HEK293 (cell line): Measurements from ENCODE around the gene OPN5.
"Not testable (repeated sequence)": the region's sequence is repeated elsewhere in the genome, so short reads cannot be mapped to it uniquely, and the experiment has no call there.

Source experiments
- CTCF ChIA-PET: fragments of 350-600 bp; formaldehyde crosslinking; extraction: SDS; loops from one replicate; lab custom pipeline; 2021; ENCODE audit warnings: antibody characterized with exemption; lab: Yijun Ruan, JAX
- POLR2A ChIA-PET: fragments of 300-600 bp; formaldehyde crosslinking; extraction: SDS; loops from one replicate; lab custom pipeline; 2020; ENCODE audit warnings: antibody characterized with exemption, inconsistent platforms; lab: Yijun Ruan, JAX
- H3K27ac ChIP-seq: fragments of 200-500 bp; sonication (Bioruptor generic); 2 replicates; pipeline ENCODE4 v1.5.1; 2014; ENCODE audit warnings: low read depth, low read length, control low read depth, inconsistent platforms; ENCODE audit errors: extremely low read depth
- H3K36me3 ChIP-seq, 2 experiments: fragments of 200-500 bp in 1 of 2; sonication (Bioruptor generic) in 1 of 2; 1 replicate in 1 of 2; 2 replicates in 1 of 2; pipeline ENCODE4 v1.5.1; 2014 to 2017; ENCODE audit warnings: inconsistent platforms in 2 of 2, low read length in 2 of 2; ENCODE audit not compliant: control insufficient read depth in 2 of 2, insufficient read depth in 1 of 2
- H3K4me1 ChIP-seq: fragments of 200-500 bp; sonication (Bioruptor generic); 2 replicates; pipeline ENCODE4 v1.5.1; 2014; ENCODE audit warnings: mild to moderate bottlenecking, low read length, inconsistent platforms; ENCODE audit not compliant: control insufficient read depth, insufficient read depth
- H3K4me3 ChIP-seq: 2 replicates; pipeline ENCODE4 v1.5.1; 2011; ENCODE audit warnings: low read depth, mild to moderate bottlenecking, control low read depth, low read length, moderate library complexity
- H3K9me3 ChIP-seq: fragments of 200-500 bp; sonication (Bioruptor generic); 2 replicates; pipeline ENCODE4 v1.5.1; 2014; ENCODE audit warnings: low read depth, low read length, inconsistent platforms; ENCODE audit not compliant: control insufficient read depth, insufficient read depth
- MYNN ChIP-seq: fragments of 450-650 bp; formaldehyde crosslinking; IDR thresholded peaks from 2 replicates; pipeline ENCODE4 v1.5.1; 2016; ENCODE audit warnings: missing biosample characterization, missing genetic modification characterization, borderline replicate concordance
- SCRT2 ChIP-seq: fragments of 450-650 bp; formaldehyde crosslinking; IDR thresholded peaks from 2 replicates; pipeline ENCODE4 v1.5.1; 2016; ENCODE audit warnings: missing biosample characterization, missing genetic modification characterization
- SP3 ChIP-seq: fragments of 450-650 bp; formaldehyde crosslinking; IDR thresholded peaks from 2 replicates; pipeline ENCODE4 v1.5.1; 2016; ENCODE audit warnings: missing biosample characterization, missing genetic modification characterization
- YY2 ChIP-seq: fragments of 450-650 bp; formaldehyde crosslinking; IDR thresholded peaks from 2 replicates; pipeline ENCODE4 v1.5.1; 2016; ENCODE audit warnings: missing biosample characterization, missing genetic modification characterization
- ZBTB1 ChIP-seq: fragments of 450-650 bp; formaldehyde crosslinking; IDR thresholded peaks from 2 replicates; pipeline ENCODE4 v1.5.1; 2016; ENCODE audit warnings: missing biosample characterization, missing genetic modification characterization
- ZBTB7A ChIP-seq: fragments of 450-650 bp; formaldehyde crosslinking; IDR thresholded peaks from 2 replicates; pipeline ENCODE4 v1.5.1; 2016; ENCODE audit warnings: low read depth, missing biosample characterization, missing genetic modification characterization
- ZFP41 ChIP-seq: fragments of 450-650 bp; formaldehyde crosslinking; IDR thresholded peaks from 2 replicates; pipeline ENCODE4 v1.5.1; 2016; ENCODE audit warnings: missing biosample characterization, missing genetic modification characterization, borderline replicate concordance
- ZNF112 ChIP-seq: fragments of 450-650 bp; formaldehyde crosslinking; IDR thresholded peaks from 2 replicates; pipeline ENCODE4 v1.5.0; 2017; ENCODE audit warnings: missing biosample characterization, missing genetic modification characterization
- ZNF146 ChIP-seq: fragments of 450-650 bp; formaldehyde crosslinking; IDR thresholded peaks from 2 replicates; pipeline ENCODE4 v1.5.1; 2016; ENCODE audit warnings: missing biosample characterization, missing genetic modification characterization
- ZNF157 ChIP-seq: fragments of 450-650 bp; formaldehyde crosslinking; IDR thresholded peaks from 2 replicates; pipeline ENCODE4 v1.5.1; 2016; ENCODE audit warnings: missing biosample characterization, missing genetic modification characterization
- ZNF184 ChIP-seq: fragments of 450-650 bp; IDR thresholded peaks from 2 replicates; pipeline ENCODE4 v1.5.1; 2018; ENCODE audit warnings: missing biosample characterization, mild to moderate bottlenecking, missing genetic modification characterization
- ZNF202 ChIP-seq: fragments of 450-650 bp; formaldehyde crosslinking; IDR thresholded peaks from 2 replicates; pipeline ENCODE4 v1.5.1; 2016; ENCODE audit warnings: missing biosample characterization, missing genetic modification characterization, borderline replicate concordance
- ZNF223 ChIP-seq: fragments of 450-650 bp; formaldehyde crosslinking; IDR thresholded peaks from 2 replicates; pipeline ENCODE4 v1.5.1; 2016; ENCODE audit warnings: missing biosample characterization, missing genetic modification characterization
- ZNF239 ChIP-seq: fragments of 450-650 bp; formaldehyde crosslinking; IDR thresholded peaks from 2 replicates; pipeline ENCODE4 v1.5.1; 2016; ENCODE audit warnings: missing biosample characterization, missing genetic modification characterization
- ZNF280D ChIP-seq: fragments of 450-650 bp; formaldehyde crosslinking; IDR thresholded peaks from 2 replicates; pipeline ENCODE4 v1.5.1; 2016; ENCODE audit warnings: missing biosample characterization, missing genetic modification characterization
- ZNF366 ChIP-seq: fragments of 450-650 bp; formaldehyde crosslinking; conservative IDR thresholded peaks from 2 replicates; pipeline ENCODE4 v1.5.1; 2016; ENCODE audit warnings: missing biosample characterization, missing genetic modification characterization
- ZNF37A ChIP-seq: fragments of 450-650 bp; IDR thresholded peaks from 2 replicates; pipeline ENCODE4 v1.5.1; 2018; ENCODE audit warnings: missing biosample characterization, missing genetic modification characterization
- ZNF561 ChIP-seq: fragments of 450-650 bp; IDR thresholded peaks from 2 replicates; pipeline ENCODE4 v1.5.1; 2018; ENCODE audit warnings: missing biosample characterization, missing genetic modification characterization, borderline replicate concordance
- ZNF571 ChIP-seq: fragments of 450-650 bp; formaldehyde crosslinking; IDR thresholded peaks from 2 replicates; pipeline ENCODE4 v1.5.0; 2017; ENCODE audit warnings: missing biosample characterization, missing genetic modification characterization
- ZNF580 ChIP-seq: fragments of 450-650 bp; formaldehyde crosslinking; IDR thresholded peaks from 2 replicates; pipeline ENCODE4 v1.5.1; 2016; ENCODE audit warnings: missing biosample characterization, missing genetic modification characterization
- ZNF600 ChIP-seq: fragments of 450-650 bp; formaldehyde crosslinking; IDR thresholded peaks from 2 replicates; pipeline ENCODE4 v1.5.1; 2016; ENCODE audit warnings: missing biosample characterization, missing genetic modification characterization
- ZNF670 ChIP-seq: fragments of 450-650 bp; formaldehyde crosslinking; IDR thresholded peaks from 2 replicates; pipeline ENCODE4 v1.5.1; 2016; ENCODE audit warnings: missing biosample characterization, missing genetic modification characterization, low read depth
- ZNF701 ChIP-seq: fragments of 450-650 bp; formaldehyde crosslinking; IDR thresholded peaks from 2 replicates; pipeline ENCODE4 v1.5.1; 2016; ENCODE audit warnings: missing biosample characterization, missing genetic modification characterization
- ZSCAN16 ChIP-seq: fragments of 450-650 bp; formaldehyde crosslinking; IDR thresholded peaks from 2 replicates; pipeline ENCODE4 v1.5.1; 2016; ENCODE audit warnings: missing biosample characterization, missing genetic modification characterization

Gene OPN5

GRCh38 chr6:47740714-47741113 is 41.1 kb upstream of the OPN5 start:
- Histone ChIP-seq H3K4me1 (peaks cover 7% of the 10 kb centered on the region; the same call in 1 of the 2 replicates), H3K27ac (no peak overlapping the region), H3K9me3 (no peaks in the 10 kb centered on the region), H3K36me3 (no peaks in the 10 kb centered on the region), H3K4me3 (no peak overlapping the region)
- POLR2A ChIA-PET: no interaction called here
- TF ChIP-seq YY2 (tag by site-specific recombination) (no peak), ZNF239 (no peak), ZNF37A (tag by site-specific recombination) (no peak), ZNF561 (tag by site-specific recombination) (no peak), ZNF670 (no peak), ZNF157 (tag by site-specific recombination) (no peak), ZBTB1 (tag by site-specific recombination) (no peak), ZNF571 (tag by site-specific recombination) (no peak), ZNF701 (tag by site-specific recombination) (no peak), ZBTB7A (tag by site-specific recombination) (no peak), SP3 (tag by site-specific recombination) (no peak)
- CTCF ChIA-PET: interaction anchor here (1.3 kb wide), 1 partner anchor 9 kb away, joined by 3 read pairs; no protein-coding TSS in a partner anchor

- CTCF ChIA-PET: interaction anchor here (1.0 to 1.6 kb wide), 4 partner anchors 10 to 110 kb away, joined by 3 to 11 read pairs (median 4); no protein-coding TSS in a partner anchor
- no peak overlapping the region for H3K27ac ChIP-seq
- H3K4me3 ChIP-seq: no peak overlapping the region
- H3K4me1 ChIP-seq: peaks cover 7% of the 10 kb centered on the region; the same call in 1 of the 2 replicates
- POLR2A ChIA-PET: no interaction called here
- H3K36me3 ChIP-seq: no peaks in the 10 kb centered on the region
- TF ChIP-seq ZNF112 (tag by site-specific recombination): no peak
- peak; percentile 83 for TF ChIP-seq ZNF184 (tag by site-specific recombination)
- no peak for TF ChIP-seq MYNN (tag by site-specific recombination)
- 0 out of 2 replicates have a peak, but pooled peaks have one; percentile 12 for TF ChIP-seq SCRT2 (tag by site-specific recombination)
- 0 out of 2 replicates have a peak, but pooled peaks have one; percentile 25 for TF ChIP-seq ZNF366 (tag by site-specific recombination)
- no peak for TF ChIP-seq ZNF223 (tag by site-specific recombination)
- no peak for TF ChIP-seq ZNF571 (tag by site-specific recombination)
- TF ChIP-seq YY2 (tag by site-specific recombination): no peak
- no peaks in the 10 kb centered on the region for H3K9me3 ChIP-seq
These were observed 40.0 kb upstream of the OPN5 start for GRCh38 chr6:47741807-47742206.

- CTCF ChIA-PET: interaction anchor here (1.9 kb wide), 1 partner anchor 10 kb away, joined by 11 read pairs; no protein-coding TSS in a partner anchor
- H3K4me1 ChIP-seq: peaks cover 7% of the 10 kb centered on the region; the same call in 1 of the 2 replicates
- POLR2A ChIA-PET: no interaction called here
- no peak for TF ChIP-seq ZSCAN16 (tag by site-specific recombination)
- no peak for TF ChIP-seq ZNF202
- no peak for TF ChIP-seq ZNF600
- no peak for TF ChIP-seq ZBTB7A (tag by site-specific recombination)
- no peak for TF ChIP-seq ZFP41 (tag by site-specific recombination)
- no peak for TF ChIP-seq YY2 (tag by site-specific recombination)
- H3K27ac ChIP-seq: no peak overlapping the region
- H3K9me3 ChIP-seq: no peaks in the 10 kb centered on the region
- no peaks in the 10 kb centered on the region for H3K36me3 ChIP-seq
- H3K4me3 ChIP-seq: no peak overlapping the region
These were observed 38.1 kb upstream of the OPN5 start for GRCh38 chr6:47743744-47744143.

- POLR2A ChIA-PET, H3K27ac ChIP-seq: not testable (repeated sequence)
- CTCF ChIA-PET: interaction anchor here (1.5 to 1.9 kb wide), 3 partner anchors 11 to 114 kb away, joined by 5 to 11 read pairs (median 8); no protein-coding TSS in a partner anchor
These were observed 36.6 kb upstream of the OPN5 start for GRCh38 chr6:47745269-47745668.

More at GRCh38 chr6:47745269-47745668, 36.6 kb upstream of the OPN5 start:
- not testable (repeated sequence) for H3K4me1 ChIP-seq, H3K9me3 ChIP-seq, H3K36me3 ChIP-seq
- TF ChIP-seq ZNF146 (tag by site-specific recombination) (peak; percentile 95), ZNF580 (tag by site-specific recombination) (peak; percentile 66), ZNF280D (tag by site-specific recombination) (0 out of 2 replicates have a peak, but pooled peaks have one; percentile 46)
- TF ChIP-seq, all 188 proteins: peak for 3; not testable (repeated sequence) for 185
- not testable (repeated sequence) for H3K4me3 ChIP-seq
